Cerebellar cortex (tissue), 1 donor: Measurements from ENCODE around the gene VSIG4.

Source experiments
- DNase-seq: peaks from one replicate; pipeline ENCODE4 v3.0.0-alpha.2; 2015; ENCODE audit warnings: low spot score

The VSIG4 gene

DNA sequence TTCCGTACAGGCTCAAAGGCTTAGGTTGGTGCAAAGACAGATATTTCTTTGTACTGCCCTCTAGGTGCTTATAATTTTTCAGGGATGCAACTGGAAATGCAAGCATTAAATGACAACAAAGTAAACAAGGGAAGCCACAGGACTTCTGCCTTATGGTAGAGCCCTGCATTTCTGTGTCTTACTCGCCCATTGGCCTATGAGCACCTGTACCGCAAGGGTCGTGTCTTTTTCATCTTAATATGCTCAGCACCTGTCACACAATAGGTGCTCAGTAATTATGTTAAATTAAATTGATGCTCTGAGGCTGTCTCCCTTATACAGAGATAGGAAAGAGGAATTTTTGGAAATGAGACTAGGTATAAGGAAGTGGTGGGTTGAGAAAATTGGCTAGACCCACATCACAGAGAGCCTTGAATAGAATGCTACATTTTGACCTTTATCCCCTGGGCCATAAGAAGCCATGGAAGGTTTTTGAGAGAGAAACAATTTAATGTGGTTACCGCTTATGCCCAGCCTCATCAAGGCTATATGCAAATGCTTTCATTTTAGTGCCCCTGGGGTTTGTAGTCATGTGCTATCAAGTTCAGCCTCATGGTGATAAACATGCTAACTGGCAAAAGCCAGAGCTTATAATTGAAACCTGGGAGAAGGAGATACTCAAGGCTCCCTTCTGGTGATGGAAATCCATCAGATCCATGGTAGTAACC is 16.3 kb downstream of the VSIG4 start:
- no peak for DNase-seq

DNA sequence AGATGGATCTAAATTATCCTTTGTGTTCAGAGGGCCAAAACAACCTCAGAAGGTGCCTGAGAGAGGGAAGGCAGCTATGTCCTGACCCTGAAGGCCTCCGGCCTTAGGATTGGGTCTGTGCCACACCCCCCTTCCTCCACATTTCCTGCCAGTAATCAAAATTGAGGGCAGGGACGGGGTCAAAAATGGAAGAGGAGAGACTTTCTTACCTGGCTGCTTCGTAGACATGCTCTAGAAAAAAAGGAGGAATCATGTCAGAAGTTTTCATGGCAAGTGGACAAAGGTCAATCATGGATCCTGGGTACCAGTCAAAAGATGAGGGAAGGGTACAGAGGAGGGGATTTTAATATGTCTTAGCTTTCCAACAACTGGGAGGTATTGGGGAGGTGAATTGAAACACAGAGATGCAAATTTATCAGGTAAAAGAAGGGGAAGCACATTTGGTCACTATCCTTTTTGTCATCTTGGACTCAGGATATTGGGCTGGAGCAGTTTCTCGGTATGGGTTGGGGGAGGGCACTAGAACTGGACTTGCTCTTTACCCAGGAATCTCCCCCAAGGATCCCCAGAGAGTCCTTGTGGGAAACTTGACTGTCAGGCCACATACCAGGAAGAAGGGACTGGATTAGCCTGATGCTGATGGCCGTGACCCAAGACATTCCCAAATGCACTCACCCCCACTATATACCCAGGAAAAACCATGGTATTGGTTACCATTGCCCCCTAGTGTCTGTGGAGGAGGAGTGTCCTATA is 17.1 kb downstream of the VSIG4 start:
- no peak for DNase-seq

DNA sequence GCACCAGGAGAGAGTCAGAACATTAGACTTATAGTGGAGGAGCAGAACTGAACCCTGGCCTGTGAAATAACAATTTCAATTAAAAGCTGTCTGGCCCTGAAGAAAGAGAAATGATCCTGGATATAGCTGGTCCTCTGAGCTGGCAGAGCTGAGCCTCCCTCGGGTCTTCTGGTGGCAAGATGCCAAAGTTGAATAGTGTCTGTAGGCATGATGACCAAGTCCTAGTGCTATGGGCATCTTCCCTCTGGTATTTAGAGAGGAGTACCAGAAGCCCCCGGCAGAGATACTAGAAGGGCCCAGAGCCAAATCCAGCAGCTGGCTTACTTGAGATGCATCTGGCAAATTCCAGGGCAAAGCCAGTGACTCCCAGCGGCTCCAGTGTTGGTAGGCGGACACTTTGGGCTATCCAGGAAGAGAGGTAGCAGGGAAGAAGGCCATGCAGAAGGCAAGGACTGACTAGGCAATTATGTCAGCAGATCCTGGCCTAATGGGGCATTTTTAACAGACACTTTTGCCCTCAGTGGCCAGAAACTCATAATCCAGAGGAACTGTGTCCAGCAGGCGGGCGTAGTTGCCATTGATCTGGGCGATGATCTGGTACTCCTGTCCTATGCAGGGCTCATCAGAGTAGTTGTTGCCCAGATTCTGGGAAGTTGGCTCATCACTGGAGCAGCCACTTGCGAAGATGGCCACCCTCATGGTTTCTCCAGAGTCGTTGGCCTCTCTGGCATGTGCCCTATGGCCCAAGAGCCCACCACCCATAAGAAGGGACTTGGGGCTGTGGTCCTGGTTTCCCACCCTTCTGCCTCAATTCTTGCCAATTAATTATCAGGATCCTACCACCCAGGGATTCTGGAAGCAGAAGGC is 17.9 kb downstream of the VSIG4 start:
- DNase-seq: no peak

DNA sequence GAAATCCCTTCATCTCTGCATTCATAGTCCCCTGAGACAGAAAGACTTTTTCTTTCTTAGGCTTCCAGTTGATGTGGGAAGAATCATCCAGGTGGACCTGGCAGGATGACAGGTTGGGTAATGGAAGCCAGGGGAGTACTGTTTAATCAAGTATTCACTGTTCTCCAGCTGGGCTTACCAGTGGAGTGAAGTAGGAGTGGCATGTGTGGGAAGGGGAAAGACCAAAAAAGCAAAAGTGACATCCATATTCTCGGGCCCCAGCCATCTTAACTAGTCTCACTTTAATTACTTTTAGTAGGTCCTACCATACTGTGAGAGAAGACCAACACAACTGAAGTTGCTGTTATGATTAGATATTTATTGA is 18.5 kb downstream of the VSIG4 start:
- DNase-seq: no peak

- DNase-seq: no peak
Measured at GRCh38 chrX:66020631-66021334, 19.1 kb downstream of the VSIG4 start.

DNA sequence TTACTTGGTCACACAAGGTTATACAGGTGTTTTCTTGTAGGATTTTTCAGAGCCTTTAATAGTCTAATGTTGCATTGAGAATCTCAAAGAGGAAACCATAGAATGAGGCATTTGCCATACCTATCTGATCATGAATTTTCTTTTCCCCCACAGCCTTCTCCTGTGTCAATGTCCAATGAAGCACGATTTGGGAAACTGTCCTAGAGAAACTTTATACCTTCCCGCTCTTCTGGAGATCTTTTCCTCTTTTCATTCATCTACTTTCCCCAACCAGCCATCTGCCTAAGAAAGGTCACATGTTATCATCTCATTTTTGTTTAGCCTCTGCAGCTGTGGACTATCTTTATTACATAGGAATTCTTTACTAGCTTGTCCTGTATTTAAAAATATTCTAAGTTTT is 19.9 kb downstream of the VSIG4 start:
- no peak for DNase-seq

DNA sequence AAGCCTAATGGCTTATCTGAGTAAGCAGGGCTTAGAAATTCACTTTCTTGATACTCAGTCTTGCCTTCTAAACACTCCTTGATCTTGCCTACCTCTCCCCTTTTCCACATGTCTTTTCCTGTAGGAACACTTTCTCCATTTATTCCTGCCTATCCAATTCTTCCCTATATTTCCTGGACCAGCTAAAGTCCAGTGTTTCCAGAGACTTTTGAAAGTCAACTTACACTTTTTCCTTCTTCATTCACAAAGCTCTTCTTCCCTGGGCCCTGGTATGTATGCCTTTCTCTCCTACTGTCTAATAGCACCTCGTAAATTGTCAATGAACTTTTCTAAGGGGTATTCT is 20.6 kb downstream of the VSIG4 start:
- DNase-seq: no peak

GRCh38 chrX:66018585-66019309 is 21.1 kb downstream of the VSIG4 start:
- no peak for DNase-seq

GRCh38 chrX:66017659-66018170 is 22.2 kb downstream of the VSIG4 start:
- no peak for DNase-seq

DNA sequence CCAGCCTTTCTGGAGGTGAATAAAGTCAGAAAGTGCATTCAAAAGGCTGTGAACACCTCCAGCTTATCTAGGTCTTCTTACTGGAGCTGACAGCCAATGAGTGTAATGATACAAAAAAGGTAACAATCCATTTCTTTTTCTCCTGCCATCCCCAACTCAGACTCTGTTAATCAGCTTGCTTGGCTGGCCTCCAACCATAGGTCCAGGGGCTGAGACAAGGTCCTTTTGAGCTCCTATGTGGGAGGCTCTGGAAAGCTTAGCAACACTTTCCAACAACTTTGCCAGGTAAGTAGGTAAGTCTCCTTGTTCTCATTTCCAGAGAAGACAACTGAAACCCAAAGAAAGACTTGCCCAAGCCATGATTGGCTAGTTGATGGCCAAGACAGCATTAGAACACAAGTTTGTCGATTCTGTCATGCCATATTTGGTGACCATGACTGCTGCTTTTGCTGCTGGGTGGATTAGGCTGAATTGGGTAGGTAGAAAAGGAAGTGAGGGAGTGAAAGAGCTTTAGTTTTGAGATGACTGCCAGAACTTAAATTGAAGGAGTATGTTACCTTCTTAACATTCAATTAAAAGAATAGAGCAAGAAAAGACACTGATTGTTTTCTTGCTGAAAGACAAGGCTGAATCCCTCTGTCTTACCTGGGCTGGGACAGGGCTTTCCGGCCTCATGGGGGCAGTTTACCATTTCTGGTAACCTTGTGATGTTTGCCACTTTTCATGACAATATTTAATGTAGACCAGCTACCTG is 22.8 kb downstream of the VSIG4 start:
- DNase-seq: no peak

DNA sequence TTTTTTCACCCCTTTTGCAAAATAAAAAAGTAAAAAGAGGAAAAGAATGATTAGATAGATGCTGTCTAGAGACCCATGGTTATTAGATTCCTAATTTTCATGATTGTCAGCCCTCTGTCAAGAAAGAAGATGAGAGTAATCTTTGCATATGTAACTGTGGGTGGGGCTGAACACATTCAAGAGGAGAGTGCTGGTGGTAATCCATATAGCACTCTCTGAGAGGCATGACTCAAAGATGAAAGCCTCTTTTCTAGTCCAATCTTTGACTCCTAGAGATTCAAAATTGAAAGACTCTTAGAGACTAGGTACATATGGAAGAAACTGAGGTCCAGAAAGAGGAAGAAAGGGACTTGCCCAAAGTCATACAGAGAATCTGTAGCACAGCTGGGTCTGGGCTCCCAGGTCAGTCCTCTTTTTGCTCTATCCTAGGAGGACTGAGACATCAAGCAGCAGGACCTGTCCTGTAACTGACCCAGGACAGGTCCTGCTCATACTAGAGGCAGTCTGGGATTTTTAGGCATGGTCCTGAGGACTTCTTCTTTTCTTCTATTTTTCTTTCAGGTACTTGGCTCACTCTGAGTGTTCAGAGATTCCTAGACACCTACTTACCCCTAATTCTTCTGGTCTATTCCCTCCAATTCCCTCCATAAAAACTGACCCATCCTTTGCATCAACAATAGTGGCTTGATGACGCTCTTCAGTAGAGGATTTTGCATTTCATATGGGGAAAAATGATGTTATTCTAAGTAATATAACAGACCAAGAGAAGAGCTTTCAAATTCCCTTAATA is 23.8 kb downstream of the VSIG4 start:
- DNase-seq: no peak

GRCh38 chrX:66015152-66015831 is 24.6 kb downstream of the VSIG4 start:
- no peak for DNase-seq

DNA sequence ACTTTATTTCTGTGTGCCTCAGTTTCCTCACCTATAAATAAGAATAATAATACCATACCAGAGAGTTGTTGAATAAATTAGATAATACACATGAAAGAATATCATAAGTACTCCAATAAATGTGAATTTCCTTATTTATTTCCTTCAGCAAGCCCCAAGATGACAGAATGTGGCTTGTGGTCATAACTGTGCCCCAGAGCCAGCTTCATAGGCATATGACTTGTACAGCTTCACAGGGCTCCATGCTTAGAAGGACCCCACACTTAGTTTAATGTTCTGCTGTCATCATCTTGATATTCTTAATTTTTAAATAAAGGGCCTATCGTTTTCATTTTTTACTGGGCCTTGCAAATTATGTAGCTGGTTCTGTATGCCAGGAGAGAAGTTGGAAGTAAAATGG is 25.3 kb downstream of the VSIG4 start:
- no peak for DNase-seq

- no peak for DNase-seq
Measured at GRCh38 chrX:66014084-66014483, 25.8 kb downstream of the VSIG4 start.

DNA sequence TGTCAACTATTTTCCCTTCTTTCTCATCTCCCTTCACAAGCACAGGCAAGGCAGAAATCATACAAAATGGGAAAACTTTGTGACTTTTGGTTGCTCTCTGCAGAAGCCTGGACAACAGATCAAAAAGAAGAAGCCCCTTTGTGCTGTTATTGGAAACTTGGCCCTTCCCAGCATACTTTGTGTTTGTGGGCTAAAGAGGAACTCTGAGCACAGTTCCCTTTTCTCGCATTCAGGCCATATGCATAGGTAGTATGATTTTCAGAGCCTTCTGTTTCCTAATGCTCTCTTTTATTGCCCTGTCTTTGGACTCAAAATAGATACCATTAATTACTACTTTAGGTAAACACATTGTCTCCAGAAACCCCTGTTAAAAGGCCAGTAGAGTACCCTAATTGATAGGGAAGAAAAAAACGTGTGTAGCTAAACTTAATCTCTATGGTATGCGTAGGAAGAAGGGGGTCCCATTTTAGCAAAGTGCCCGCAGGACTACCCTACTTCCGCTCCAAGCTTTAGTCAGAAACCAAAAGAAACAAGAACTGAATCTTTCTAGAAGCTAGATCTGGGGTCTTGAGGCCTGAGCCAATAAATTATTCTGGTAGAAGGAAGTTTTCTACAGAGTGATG is 26.6 kb downstream of the VSIG4 start:
- no peak for DNase-seq

- no peak for DNase-seq
Measured at GRCh38 chrX:66012094-66012534, 27.8 kb downstream of the VSIG4 start.

DNA sequence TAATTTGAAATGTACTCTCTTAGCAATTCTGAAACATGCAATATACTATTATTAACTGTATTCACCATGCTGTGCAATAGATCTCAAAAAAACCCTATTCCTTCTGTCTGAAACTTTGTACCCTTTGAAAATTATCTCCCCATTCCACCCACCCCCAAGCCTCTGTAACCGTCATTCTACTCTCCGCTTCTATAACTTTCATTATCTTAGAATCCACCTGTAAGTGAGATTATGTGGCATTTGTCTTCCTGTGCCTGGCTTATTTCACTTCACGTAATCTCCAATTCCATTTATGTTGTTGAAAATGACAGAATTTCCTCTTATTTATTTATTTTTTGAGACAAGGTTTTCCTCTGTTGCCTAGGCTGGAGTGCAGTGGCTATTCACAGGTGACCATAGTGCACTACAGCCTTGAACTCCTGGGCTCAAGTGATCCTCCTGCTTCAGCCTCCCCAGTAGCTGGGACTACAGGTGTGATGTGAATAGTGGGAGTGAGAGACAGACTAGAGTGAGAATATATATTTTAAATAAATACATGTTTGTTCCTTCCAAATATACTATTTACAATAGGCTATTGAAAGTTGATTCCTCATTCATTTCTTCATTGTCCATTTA is 30.5 kb downstream of the VSIG4 start:
- DNase-seq: no peak

GRCh38 chrX:66008328-66008970 is 31.4 kb downstream of the VSIG4 start:
- no peak for DNase-seq
